HG03575 (cell line): ENCODE results near the gene ANXA1.
"Not testable (repeated sequence)": the region's sequence is repeated elsewhere in the genome, so short reads cannot be mapped to it uniquely, and the experiment has no call there.

Experiments used
- ATAC-seq: cut with Tn5 transposase; IDR thresholded peaks from one replicate; pipeline ENCODE4 v1.9.1; 2021; ENCODE audit not compliant: unreplicated experiment, insufficient number of reproducible peaks, low FRiP score; ENCODE audit errors: extremely low read depth

Gene ANXA1

DNA sequence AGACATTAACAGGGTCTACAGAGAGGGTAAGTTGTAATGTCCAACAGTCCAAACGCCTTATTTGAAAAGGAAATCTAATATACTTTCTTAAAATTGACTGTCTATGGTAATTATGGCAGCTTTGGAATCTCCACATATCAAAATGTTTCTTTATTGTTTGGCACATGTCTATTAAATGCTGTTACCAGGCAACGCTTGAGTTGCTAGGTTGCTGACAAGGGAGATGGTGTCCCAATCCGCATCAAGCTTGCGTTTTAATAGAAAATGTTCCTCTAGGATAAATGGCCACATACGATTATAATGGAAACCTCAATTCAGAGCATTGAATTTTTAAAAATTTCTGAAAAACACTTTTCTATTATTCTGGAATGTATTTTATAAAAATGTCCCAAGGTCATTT is 9.2 kb downstream of the ANXA1 start:
- no peak for ATAC-seq

- ATAC-seq, result no peak
Measured at GRCh38 chr9:73162987-73163768, 11.5 kb downstream of the ANXA1 start.

- no peak for ATAC-seq
Measured at GRCh38 chr9:73165911-73166310, 14.2 kb downstream of the ANXA1 start.

DNA sequence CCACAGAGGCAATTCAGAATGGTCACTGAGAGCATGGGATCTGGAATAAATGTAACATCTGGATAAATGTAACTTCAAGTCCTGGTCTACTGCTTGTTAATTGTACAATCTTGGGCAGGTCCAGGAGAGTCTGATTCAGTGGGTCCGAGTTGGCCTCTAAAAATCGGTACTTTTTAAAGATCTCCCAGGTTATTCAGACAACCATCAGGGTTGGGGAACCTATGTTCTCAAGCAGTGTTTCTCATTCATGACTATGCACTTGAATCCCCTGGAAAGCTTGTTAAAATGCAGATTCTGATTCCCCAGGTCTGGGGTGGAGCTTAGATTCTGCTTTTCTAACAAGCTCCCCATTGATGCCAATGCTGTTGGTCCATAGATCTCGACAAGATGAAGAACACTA is 14.8 kb downstream of the ANXA1 start:
- no peak for ATAC-seq

- ATAC-seq, result no peak
Measured at GRCh38 chr9:73167614-73168013, 15.9 kb downstream of the ANXA1 start.

DNA sequence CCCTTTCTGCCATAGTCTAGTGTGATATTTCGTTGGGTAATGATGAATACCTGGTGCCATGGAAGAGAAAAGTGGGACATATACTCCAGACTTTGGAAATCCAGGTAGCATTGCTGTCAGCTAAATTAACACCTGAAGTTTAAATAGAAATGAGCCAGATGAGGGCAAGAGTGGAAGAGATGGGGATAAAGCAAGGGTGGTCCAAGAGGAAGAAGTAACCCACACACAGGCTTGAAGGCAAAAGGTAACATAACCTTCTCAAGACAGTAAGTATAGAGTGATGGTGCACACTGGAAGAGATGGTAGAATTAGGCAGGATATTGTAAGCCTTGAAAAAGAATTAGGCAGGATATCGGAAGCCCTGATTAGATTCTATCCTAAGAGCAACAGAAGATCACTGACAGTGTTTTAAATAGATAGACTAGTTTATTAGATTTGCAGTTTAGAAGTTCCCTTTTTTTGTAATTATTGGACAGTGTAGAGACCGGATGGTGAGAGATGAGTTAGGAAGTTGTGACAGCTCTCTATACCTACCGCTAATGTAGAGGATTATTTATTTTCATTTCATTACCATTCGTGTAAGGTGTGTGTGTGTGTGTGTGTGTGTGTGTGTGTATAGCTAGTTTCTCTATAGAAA is 16.8 kb downstream of the ANXA1 start:
- ATAC-seq, result no peak

DNA sequence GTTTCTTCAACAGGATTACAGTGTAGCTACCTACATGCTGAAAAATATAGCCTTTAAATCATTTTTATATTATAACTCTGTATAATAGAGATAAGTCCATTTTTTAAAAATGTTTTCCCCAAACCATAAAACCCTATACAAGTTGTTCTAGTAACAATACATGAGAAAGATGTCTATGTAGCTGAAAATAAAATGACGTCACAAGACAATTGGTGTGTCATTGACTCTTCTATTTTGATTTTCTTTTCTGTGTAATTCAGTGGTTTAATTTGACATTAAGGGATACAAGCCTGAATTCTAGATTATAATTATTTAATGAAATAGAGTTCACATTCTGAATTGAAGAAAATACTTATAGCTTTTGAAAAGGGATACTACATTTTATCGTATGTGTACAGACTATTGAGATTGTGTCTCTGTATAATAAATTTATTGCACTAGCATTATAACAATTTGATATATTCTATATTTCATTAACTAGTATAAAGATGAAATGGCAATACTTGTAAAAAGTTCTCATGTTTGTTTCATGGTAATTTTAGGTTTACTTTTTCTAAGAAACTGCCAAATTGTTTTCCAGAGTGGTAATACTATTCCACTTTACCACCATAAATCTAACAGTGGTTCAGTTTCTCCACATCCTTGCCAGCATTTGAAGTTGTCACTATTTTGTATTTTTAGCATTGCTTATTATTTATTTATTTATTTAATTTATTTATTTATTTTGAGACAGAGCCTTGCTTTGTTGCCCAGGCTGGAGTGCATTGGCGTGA is 18.7 kb downstream of the ANXA1 start:
- no peak for ATAC-seq

DNA sequence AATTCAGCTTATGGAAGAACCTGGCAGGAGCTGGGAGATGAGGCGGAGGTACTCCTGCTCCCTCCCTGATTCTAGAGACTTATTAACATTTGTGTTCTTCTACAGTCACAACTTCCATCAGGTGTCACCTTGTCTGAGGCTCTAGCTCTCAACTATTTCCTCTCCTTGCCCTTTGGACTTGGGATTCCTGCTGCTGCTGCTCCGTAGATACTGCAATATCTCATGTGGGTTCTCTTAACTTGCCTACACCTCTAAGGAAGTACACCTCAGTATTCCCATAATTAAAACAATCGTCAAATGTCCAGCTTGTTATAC is 21.2 kb downstream of the ANXA1 start:
- ATAC-seq, result no peak

DNA sequence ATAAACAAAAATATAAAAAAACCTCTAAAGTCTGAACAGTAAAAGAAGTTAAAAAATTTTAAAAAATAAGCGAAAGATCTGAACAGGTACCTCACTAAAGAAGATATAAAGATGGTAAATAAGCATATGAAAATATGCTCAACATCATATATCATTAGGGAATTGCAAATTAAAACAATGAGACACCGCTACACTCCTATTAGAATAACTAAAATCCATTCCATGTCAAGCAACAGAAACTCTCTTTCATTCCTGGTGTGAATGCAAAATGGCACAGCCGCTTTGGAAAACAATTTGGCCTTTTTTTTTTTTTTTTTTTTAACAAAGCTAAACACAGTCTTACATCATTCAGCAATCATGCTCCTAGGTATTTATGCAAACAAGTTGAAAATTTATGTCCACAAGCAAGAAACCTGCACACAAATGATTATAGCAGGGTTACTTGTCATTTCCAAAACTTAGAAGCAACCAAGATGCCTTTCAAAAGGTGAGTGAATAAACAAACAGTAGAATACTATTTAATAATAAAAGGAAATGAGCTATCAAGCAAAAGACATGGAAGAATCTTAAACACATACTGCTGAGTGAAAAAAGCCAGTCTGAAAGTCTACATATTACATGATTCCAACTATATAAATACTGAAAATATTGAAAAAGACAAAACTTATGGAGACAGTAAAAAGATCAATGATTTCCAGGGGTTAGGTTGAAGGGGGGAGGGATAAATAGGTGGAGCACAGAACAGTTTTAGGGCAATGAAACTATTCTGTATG is 22.1 kb downstream of the ANXA1 start:
- no peak for ATAC-seq

DNA sequence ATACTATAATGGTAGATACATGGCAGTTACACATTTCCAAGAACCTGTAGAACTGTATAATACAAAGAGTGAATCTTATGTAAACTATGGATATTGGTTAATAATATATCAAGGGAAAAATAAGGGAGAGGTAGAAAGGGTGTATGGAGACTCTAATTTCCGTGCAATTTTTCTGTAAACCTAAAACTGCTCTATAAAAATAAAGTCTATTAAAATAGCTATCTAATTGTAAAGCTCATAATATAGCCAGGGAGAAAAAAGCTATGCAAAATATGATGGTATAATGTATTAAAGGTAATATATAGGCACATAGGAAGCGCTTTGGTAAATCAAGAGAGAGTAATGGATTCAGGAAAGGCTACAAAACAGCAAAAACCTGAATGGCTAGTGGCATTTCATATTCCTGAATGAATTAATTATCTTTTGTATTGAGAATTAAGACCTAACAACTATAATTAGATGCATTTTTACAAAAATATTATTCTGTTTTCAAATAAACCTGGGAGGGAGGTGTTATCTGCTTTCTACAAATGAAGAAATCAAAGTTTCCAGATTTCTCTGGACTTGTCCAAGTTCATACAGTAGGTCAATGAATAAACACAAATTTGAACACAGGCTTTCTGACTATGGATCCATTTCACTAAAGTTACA is 22.8 kb downstream of the ANXA1 start:
- no peak for ATAC-seq

GRCh38 chr9:73176450-73176875 is 24.8 kb downstream of the ANXA1 start:
- no peak for ATAC-seq

DNA sequence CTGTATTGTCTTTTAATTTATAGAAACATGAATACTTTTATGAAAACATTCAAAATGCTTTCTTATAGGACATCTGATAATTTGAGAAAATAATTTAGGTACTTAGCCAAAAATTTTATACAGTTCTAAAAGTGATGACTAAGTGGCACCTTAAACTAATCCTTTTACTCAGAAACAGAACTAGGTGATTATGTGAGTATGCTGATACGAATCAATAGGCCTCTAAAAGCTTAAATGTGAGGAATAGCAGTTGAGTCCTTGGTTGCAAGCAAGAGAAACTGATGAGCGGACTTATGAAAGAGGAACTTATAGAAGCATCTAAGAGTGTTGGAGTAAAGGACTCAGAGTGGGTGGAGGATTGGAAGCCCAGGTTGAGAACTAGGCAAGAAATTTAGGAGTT is 26.4 kb downstream of the ANXA1 start:
- no peak for ATAC-seq

DNA sequence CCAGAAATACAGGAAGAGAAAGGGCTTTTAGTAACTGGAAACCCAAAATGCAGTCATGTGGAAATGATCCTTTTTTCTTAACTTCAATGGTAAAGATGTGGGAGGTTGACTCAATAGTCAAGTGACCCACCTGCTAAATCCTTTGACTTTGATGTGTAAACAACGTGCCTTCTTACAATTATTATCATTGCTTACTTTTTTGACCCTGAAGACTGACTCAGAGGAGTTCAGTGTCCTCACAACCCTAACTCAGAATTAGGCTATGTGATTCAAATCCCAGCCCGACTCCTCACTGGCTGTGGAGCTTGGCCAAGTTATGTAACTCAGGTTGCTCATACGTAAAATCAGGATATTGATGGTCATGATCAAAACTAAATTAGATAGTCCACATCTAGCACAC is 27.9 kb downstream of the ANXA1 start:
- no peak for ATAC-seq

DNA sequence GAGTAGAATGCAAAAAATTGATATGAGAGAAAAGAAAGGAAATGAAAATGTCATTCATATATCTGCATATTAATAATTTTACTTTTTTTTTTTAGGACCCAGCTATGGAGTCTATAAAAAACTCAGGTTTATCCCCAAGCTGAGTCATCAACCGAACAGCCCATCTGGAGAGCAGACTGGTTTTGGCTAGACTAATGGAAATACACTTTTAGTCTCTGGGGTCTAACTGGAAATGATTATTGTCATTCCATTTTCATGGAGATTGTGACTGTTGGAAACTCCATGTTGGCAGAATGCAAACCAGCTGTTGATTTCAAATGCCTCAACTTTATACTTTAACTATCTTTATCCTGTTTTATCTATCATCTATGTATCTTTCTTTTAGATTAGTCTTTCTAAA is 28.7 kb downstream of the ANXA1 start:
- ATAC-seq, result no peak

- no peak for ATAC-seq
Measured at GRCh38 chr9:73182928-73183327, 31.3 kb downstream of the ANXA1 start.

GRCh38 chr9:73183428-73183827 is 31.8 kb downstream of the ANXA1 start:
- ATAC-seq, result no peak

GRCh38 chr9:73183917-73184861 is 32.5 kb downstream of the ANXA1 start:
- ATAC-seq, result no peak

GRCh38 chr9:73191109-73191508 is 39.4 kb downstream of the ANXA1 start:
- not testable (repeated sequence) for ATAC-seq
